GM11168 (cell line): ENCODE measurements around the gene CCDC138.

ENCODE experiments used
- in situ Hi-C: fragments of 300-500 bp; cut with MboI; formaldehyde crosslinking; loops from one replicate; pipeline ENCODE4 v1.12.0; 2022; ENCODE audit warnings: low sequenced_read_pairs; ENCODE audit not compliant: unreplicated experiment

Gene CCDC138

GRCh38 chr2:108878276-108878675 lies 91.7 kb downstream of the CCDC138 start:
- in situ Hi-C loops = no loop called here

GRCh38 chr2:108884619-108885018 lies 98.0 kb downstream of the CCDC138 start:
- in situ Hi-C loops = no loop called here

- in situ Hi-C loops = no loop called here
Observed at GRCh38 chr2:108889907-108890306, 103.3 kb downstream of the CCDC138 start.

GRCh38 chr2:108893277-108893676 lies 106.7 kb downstream of the CCDC138 start:
- in situ Hi-C loops = no loop called here

- in situ Hi-C loops = no loop called here
Observed at GRCh38 chr2:108894766-108895165, 108.2 kb downstream of the CCDC138 start.

GRCh38 chr2:108895188-108895587 lies 108.6 kb downstream of the CCDC138 start:
- in situ Hi-C loops = no loop called here

- in situ Hi-C loops = no loop called here
Observed at GRCh38 chr2:108896741-108897140, 110.2 kb downstream of the CCDC138 start.

GRCh38 chr2:108898315-108899082 lies 111.9 kb downstream of the CCDC138 start:
- in situ Hi-C loops = no loop called here

- in situ Hi-C loops = no loop called here
Observed at GRCh38 chr2:108904680-108905079, 118.1 kb downstream of the CCDC138 start.

- in situ Hi-C loops = no loop called here
Observed at GRCh38 chr2:108905176-108905575, 118.6 kb downstream of the CCDC138 start.

GRCh38 chr2:108905906-108906305 lies 119.3 kb downstream of the CCDC138 start:
- in situ Hi-C loops = no loop called here

GRCh38 chr2:108906403-108907077 lies 120.0 kb downstream of the CCDC138 start:
- in situ Hi-C loops = no loop called here

GRCh38 chr2:108907822-108908712 lies 121.5 kb downstream of the CCDC138 start:
- in situ Hi-C loops = no loop called here

- in situ Hi-C loops = no loop called here
Observed at GRCh38 chr2:108908713-108909070, 122.1 kb downstream of the CCDC138 start.

- in situ Hi-C loops = no loop called here
Observed at GRCh38 chr2:108909275-108909823, 122.8 kb downstream of the CCDC138 start.

GRCh38 chr2:108910011-108910431 lies 123.5 kb downstream of the CCDC138 start:
- in situ Hi-C loops = no loop called here

GRCh38 chr2:108910541-108911396 lies 124.2 kb downstream of the CCDC138 start:
- in situ Hi-C loops = no loop called here

GRCh38 chr2:108911401-108911800 lies 124.8 kb downstream of the CCDC138 start:
- in situ Hi-C loops = no loop called here

- in situ Hi-C loops = no loop called here
Observed at GRCh38 chr2:108911807-108912628, 125.4 kb downstream of the CCDC138 start.
